Panc1 (cell line): Measurements from ENCODE around the gene MAPKAPK3. TPM values are rescaled to one million over a fixed set of nuclear protein-coding genes. Genes with fewer than 3 reads are reported as not detected.
A peak's percentile ranks its signal among the peaks of the same experiment; 100 is the strongest.

Experiments
- ATAC-seq: fragments of 200-7000 bp; cut with Tn5 transposase; 2 replicates; pipeline ENCODE4 v1.9.1; 2020; ENCODE audit warnings: mild to moderate bottlenecking, moderate library complexity
- BruUV-seq: library from RNA; stranded (reverse); fragments of 400-500 nt; replicated peaks from 2 replicates; lab custom pipeline; 2021; lab: Mats Ljungman, UMichigan
- CTCF ChIA-PET: fragments of 300-600 bp; sonication (Branson Sonifier 250); formaldehyde crosslinking; loops from one replicate; lab custom pipeline; 2022; ENCODE audit warnings: antibody characterized with exemption; lab: Charles Lee
- POLR2A ChIA-PET: fragments of 300-600 bp; sonication (Branson Sonifier 250); formaldehyde crosslinking; loops from one replicate; lab custom pipeline; 2022; ENCODE audit warnings: antibody characterized with exemption; lab: Charles Lee
- DNase-seq: peaks from one replicate; pipeline ENCODE4 v3.0.0-alpha.2; 2010; ENCODE audit warnings: low read depth, low spot score
- H3K27ac ChIP-seq: 2 replicates; pipeline ENCODE4 v1.5.1; 2011; ENCODE audit warnings: mild to moderate bottlenecking, low read length, inconsistent platforms
- H3K27me3 ChIP-seq: fragments of 200-500 bp; sonication (Bioruptor generic); 2 replicates; pipeline ENCODE4 v1.6.0; 2014; ENCODE audit warnings: low read length, inconsistent platforms; ENCODE audit not compliant: control insufficient read depth, insufficient read depth
- H3K36me3 ChIP-seq: fragments of 200-500 bp; sonication (Bioruptor generic); 2 replicates; pipeline ENCODE4 v1.5.1; 2014; ENCODE audit warnings: inconsistent platforms, mild to moderate bottlenecking, low read length, moderate library complexity; ENCODE audit not compliant: control insufficient read depth, insufficient read depth
- H3K4me1 ChIP-seq: 2 replicates; pipeline ENCODE4 v1.5.1; 2011; ENCODE audit warnings: inconsistent platforms, mild to moderate bottlenecking, low read length, moderate library complexity; ENCODE audit not compliant: control insufficient read depth, insufficient read depth
- H3K4me3 ChIP-seq, 2 experiments: 2 replicates each; pipeline ENCODE4 v1.5.1; 2011 to 2012; ENCODE audit warnings: low read depth in 2 of 2, low read length in 2 of 2, mild to moderate bottlenecking in 2 of 2, inconsistent platforms in 1 of 2, moderate library complexity in 1 of 2
- H3K9me3 ChIP-seq: fragments of 200-500 bp; sonication (Bioruptor generic); 2 replicates; pipeline ENCODE4 v1.5.1; 2014; ENCODE audit warnings: low read depth, mild to moderate bottlenecking, inconsistent platforms, low read length, moderate library complexity; ENCODE audit not compliant: control insufficient read depth, insufficient read depth
- CTCF ChIP-seq: fragments of 450-650 bp; IDR thresholded peaks from 2 replicates; pipeline ENCODE4 v1.5.1; 2017; ENCODE audit warnings: mild to moderate bottlenecking
- POLR2AphosphoS5 ChIP-seq: IDR thresholded peaks from 2 replicates; pipeline ENCODE4 v1.6.1; 2012; ENCODE audit warnings: mild to moderate bottlenecking, low read depth, low read length, moderate library complexity
- SIN3A ChIP-seq: IDR thresholded peaks from 2 replicates; pipeline ENCODE4 v1.6.1; 2012; ENCODE audit warnings: low read depth, mild to moderate bottlenecking, low read length, moderate library complexity, borderline replicate concordance; ENCODE audit not compliant: insufficient read depth
- TCF7L2 ChIP-seq: IDR thresholded peaks from 2 replicates; pipeline ENCODE4 v1.6.1; 2011; ENCODE audit warnings: mild to moderate bottlenecking, low read depth, low read length, inconsistent platforms
- in situ Hi-C: cut with HindIII; loops from 2 replicates; pipeline ENCODE4 v1.10.0; 2016; ENCODE audit warnings: low sequenced_read_pairs, low pct_unique_long_range_greater_than_20kb
- intact Hi-C: fragments of 100-400 bp; cut with micrococcal nuclease; formaldehyde crosslinking; loops from one replicate; pipeline ENCODE4 v1.10.0; 2022; ENCODE audit not compliant: unreplicated experiment
- total RNA-seq: library from RNA; stranded (reverse); gene quantifications from one replicate; pipeline ENCODE4 v1.2.1, GENCODE V29; 2021; ENCODE audit not compliant: unreplicated experiment
- TF ChIP-seq, protein P1 (sequence below), 2 experiments: IDR thresholded peaks; 2 replicates each; pipeline ENCODE4 v1.6.1; 2011 to 2012; ENCODE audit warnings: low read depth in 2 of 2, control low read depth in 1 of 2, low read length in 1 of 2, mild to moderate bottlenecking in 1 of 2, moderate library complexity in 1 of 2; ENCODE audit not compliant: insufficient read depth in 1 of 2

Gene MAPKAPK3
- total RNA-seq, 1 experiment from 2014 or later, result 14.8 TPM

- no TSS peak for BruUV-seq
- in situ Hi-C loops, result no loop called here
- H3K4me1 ChIP-seq, result peaks cover 9% of the 10 kb centered on the region
- TF ChIP-seq SIN3A, result peak; percentile 62; the same call in 1 of the 2 replicates
- TF ChIP-seq, protein P1, sequence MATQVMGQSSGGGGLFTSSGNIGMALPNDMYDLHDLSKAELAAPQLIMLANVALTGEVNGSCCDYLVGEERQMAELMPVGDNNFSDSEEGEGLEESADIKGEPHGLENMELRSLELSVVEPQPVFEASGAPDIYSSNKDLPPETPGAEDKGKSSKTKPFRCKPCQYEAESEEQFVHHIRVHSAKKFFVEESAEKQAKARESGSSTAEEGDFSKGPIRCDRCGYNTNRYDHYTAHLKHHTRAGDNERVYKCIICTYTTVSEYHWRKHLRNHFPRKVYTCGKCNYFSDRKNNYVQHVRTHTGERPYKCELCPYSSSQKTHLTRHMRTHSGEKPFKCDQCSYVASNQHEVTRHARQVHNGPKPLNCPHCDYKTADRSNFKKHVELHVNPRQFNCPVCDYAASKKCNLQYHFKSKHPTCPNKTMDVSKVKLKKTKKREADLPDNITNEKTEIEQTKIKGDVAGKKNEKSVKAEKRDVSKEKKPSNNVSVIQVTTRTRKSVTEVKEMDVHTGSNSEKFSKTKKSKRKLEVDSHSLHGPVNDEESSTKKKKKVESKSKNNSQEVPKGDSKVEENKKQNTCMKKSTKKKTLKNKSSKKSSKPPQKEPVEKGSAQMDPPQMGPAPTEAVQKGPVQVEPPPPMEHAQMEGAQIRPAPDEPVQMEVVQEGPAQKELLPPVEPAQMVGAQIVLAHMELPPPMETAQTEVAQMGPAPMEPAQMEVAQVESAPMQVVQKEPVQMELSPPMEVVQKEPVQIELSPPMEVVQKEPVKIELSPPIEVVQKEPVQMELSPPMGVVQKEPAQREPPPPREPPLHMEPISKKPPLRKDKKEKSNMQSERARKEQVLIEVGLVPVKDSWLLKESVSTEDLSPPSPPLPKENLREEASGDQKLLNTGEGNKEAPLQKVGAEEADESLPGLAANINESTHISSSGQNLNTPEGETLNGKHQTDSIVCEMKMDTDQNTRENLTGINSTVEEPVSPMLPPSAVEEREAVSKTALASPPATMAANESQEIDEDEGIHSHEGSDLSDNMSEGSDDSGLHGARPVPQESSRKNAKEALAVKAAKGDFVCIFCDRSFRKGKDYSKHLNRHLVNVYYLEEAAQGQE (IDR thresholded peaks at IDR 0.05; ENCODE audit: insufficient read depth in 1 of 2, low read depth in 2 of 2, low read length in 1 of 2), result no peak
- TF ChIP-seq TCF7L2, result no peak
- TF ChIP-seq POLR2AphosphoS5, result peak; percentile 71
- no peak for TF ChIP-seq CTCF
- CTCF ChIA-PET, result interaction anchor here (0.6 kb wide), 2 partner anchors 20 to 811 kb away, joined by 3 to 4 read pairs; no protein-coding TSS in a partner anchor
- intact Hi-C loops, result no loop called here
- H3K27me3 ChIP-seq, result no peaks in the 10 kb centered on the region
- no peaks in the 10 kb centered on the region for H3K9me3 ChIP-seq
- H3K27ac ChIP-seq, result peak within 1 kb of the TSS; percentile 84
- peak; percentile 90 for ATAC-seq
- POLR2A ChIA-PET, result no interaction called here
- H3K36me3 ChIP-seq, result peaks cover 3% of the 10 kb centered on the region; the same call in 1 of the 2 replicates
- H3K4me3 ChIP-seq, result peak within 1 kb of the TSS; percentile 83 to 91
- peak; percentile 61 for DNase-seq
Measured at GRCh38 chr3:50568947-50569749, 47.8 kb upstream of the MAPKAPK3 start, which contains the start of gene HEMK1. TSS of gene HEMK1 (plus strand) at chr3:50569522. CDS start at chr3:50571105, 1,583 bp downstream.

- Histone ChIP-seq H3K4me1 (peaks cover 9% of the 10 kb centered on the region), H3K9me3 (no peaks in the 10 kb centered on the region), H3K4me3 (peak overlapping the region in 1 of 2 experiments; percentile 91; a peak in 2 of 4 replicates), H3K27me3 (no peaks in the 10 kb centered on the region), H3K27ac (no peak overlapping the region), H3K36me3 (peaks cover 3% of the 10 kb centered on the region; the same call in 1 of the 2 replicates)
- DNase-seq, result no peak
- no peak for ATAC-seq
- TF ChIP-seq SIN3A (no peak), CTCF (no peak), TCF7L2 (no peak), POLR2AphosphoS5 (no peak)
- TF ChIP-seq, protein P1 (IDR thresholded peaks at IDR 0.05; ENCODE audit: insufficient read depth in 1 of 2, low read depth in 2 of 2, low read length in 1 of 2), result no peak
- ChIA-PET CTCF (no interaction called here), POLR2A (interaction anchor here (0.6 kb wide), 1 partner anchor 234 kb away, joined by 3 read pairs; no protein-coding TSS in a partner anchor)
- intact Hi-C loops, result no loop called here
- in situ Hi-C loops, result no loop called here
- BruUV-seq, result TSS peak; percentile 81
Measured at GRCh38 chr3:50570508-50571279, 46.3 kb upstream of the MAPKAPK3 start.
